ENCODE data around the gene ZSWIM9.

The ZSWIM9 gene

DNA sequence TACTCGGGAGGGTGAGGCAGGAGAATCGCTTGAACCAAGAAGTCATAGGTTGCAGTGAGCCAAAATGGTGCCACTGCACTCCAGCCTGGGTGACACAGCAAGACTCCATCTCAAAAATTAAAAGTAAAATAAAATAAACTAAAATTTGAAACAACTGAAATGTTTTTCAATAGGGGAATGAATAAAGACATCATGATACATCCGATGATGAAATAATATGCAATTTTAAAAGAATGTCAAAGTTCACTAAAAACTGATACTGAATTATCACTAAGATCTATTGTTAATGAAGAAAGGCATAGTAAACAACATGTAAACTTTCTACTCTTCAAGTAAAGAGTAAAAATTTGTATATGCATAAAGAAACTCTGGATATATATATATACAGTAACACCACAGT lies 76.7 kb downstream of the ZSWIM9 start:
- H3K4me1 ChIP-seq (ENCODE audit: insufficient read depth, low read length): no peaks in the 10 kb centered on the region
- H3K36me3 ChIP-seq (ENCODE audit: insufficient read depth, low read length): peaks cover 31% of the 10 kb centered on the region
- no peak overlapping the region for H2AFZ ChIP-seq (ENCODE audit: low read depth, low read length)
- no peaks in the 10 kb centered on the region for H3K9me3 ChIP-seq (ENCODE audit: low read length)
- H3K27me3 ChIP-seq (ENCODE audit: insufficient read depth, low read length): no peaks in the 10 kb centered on the region
- no peak overlapping the region for H3K4me3 ChIP-seq (ENCODE audit: low read length)
